Gastrocnemius medialis (tissue), 4 donors: ENCODE data around the gene STX8.

Source experiments
- POLR2A ChIP-seq, 2 donors: fragments of 450-650 bp; IDR thresholded peaks; one replicate each; pipeline ENCODE4 v1.6.1; 2017; ENCODE audit warnings: antibody characterized with exemption in 2 of 2, mild to moderate bottlenecking in 2 of 2, moderate library complexity in 2 of 2
- TF ChIP-seq, protein P1 (sequence below), 5 experiments: fragments of 450-650 bp in 3 of 5; fragments of 200-600 bp in 2 of 5; sonication (generic) in 2 of 5; IDR thresholded peaks in 4 of 5; conservative IDR thresholded peaks in 1 of 5; 1 replicate in 4 of 5; 2 replicates in 1 of 5; pipeline ENCODE4 v1.5.1; 2016 to 2019; ENCODE audit warnings: antibody characterized with exemption in 5 of 5, mild to moderate bottlenecking in 3 of 5, moderate library complexity in 3 of 5

DNA sequence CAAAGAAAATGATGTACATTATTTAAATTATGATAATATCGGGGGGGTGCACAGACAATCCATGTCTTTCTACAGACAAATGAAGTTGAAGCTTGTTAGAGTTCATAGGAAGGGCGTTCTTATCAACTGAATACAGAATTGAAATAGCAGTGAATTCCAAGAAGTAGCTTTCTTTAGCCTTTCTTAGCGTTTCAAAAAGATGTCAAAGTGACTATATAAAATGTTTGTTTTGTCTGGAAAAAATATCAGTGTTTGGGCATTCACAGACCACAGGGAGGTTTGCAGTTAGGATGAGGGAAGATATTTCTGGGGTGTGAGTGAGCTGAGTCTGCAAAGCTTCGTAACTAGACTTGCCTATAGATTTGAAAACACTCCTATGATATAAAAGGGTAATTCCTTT is 55.0 kb downstream of the STX8 start:
- TF ChIP-seq POLR2A (IDR thresholded peaks at IDR 0.05) = no peak
- TF ChIP-seq, protein P1, sequence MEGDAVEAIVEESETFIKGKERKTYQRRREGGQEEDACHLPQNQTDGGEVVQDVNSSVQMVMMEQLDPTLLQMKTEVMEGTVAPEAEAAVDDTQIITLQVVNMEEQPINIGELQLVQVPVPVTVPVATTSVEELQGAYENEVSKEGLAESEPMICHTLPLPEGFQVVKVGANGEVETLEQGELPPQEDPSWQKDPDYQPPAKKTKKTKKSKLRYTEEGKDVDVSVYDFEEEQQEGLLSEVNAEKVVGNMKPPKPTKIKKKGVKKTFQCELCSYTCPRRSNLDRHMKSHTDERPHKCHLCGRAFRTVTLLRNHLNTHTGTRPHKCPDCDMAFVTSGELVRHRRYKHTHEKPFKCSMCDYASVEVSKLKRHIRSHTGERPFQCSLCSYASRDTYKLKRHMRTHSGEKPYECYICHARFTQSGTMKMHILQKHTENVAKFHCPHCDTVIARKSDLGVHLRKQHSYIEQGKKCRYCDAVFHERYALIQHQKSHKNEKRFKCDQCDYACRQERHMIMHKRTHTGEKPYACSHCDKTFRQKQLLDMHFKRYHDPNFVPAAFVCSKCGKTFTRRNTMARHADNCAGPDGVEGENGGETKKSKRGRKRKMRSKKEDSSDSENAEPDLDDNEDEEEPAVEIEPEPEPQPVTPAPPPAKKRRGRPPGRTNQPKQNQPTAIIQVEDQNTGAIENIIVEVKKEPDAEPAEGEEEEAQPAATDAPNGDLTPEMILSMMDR (IDR thresholded peaks at IDR 0.05 in 4 of 5, conservative IDR thresholded peaks at IDR 0.05 in 1 of 5) = no peak
